Measurements from ENCODE around the gene GDPD5. TPM values are rescaled to one million over a fixed set of nuclear protein-coding genes. Genes with fewer than 3 reads are reported as not detected.
A peak's percentile ranks its signal among the peaks of the same experiment; 100 is the strongest.

The GDPD5 gene
- total and polyA plus RNA-seq, 10 of the 15 experiments (the other 5 are each of a cell fraction or from before 2014, with no cell fraction given) = 0.10 to 30.0 (median 6.7) TPM

- peaks cover 3% of the 10 kb centered on the region; the same call in 1 of the 2 replicates for H3K4me1 ChIP-seq (ENCODE audit: control insufficient read depth, insufficient read depth, low read length)
- H3K9ac ChIP-seq (ENCODE audit: control insufficient read depth, insufficient read depth, low read length) = no peak overlapping the region
- ChIA-PET CTCF (interaction anchor here (1.0 to 17.1 kb wide), 16 partner anchors 11 to 145 kb away, joined by 3 to 406 read pairs (median 12); partner anchors contain the start of gene GDPD5), SMC1A (ENCODE audit: uncharacterized antibody, unreplicated experiment) (interaction anchor here (1.0 to 8.3 kb wide), 12 partner anchors 35 to 145 kb away, joined by 3 to 89 read pairs (median 7); no protein-coding TSS in a partner anchor), RAD21 (ENCODE audit: unreplicated experiment) (interaction anchor here (1.3 to 9.8 kb wide), 5 partner anchors 41 to 145 kb away, joined by 4 to 118 read pairs (median 4); no protein-coding TSS in a partner anchor), POLR2A (interaction anchor here (0.7 kb wide), 1 partner anchor 13 kb away, joined by 3 read pairs; no protein-coding TSS in a partner anchor)
- in situ Hi-C loops (cut with MboI) = no loop called here
- DNase-seq (ENCODE audit: low read depth, low spot score) = no peak
- no peak overlapping the region for H3K4me3 ChIP-seq
- no peak overlapping the region for H2AFZ ChIP-seq (ENCODE audit: control insufficient read depth, low read depth, low read length)
- no peaks in the 10 kb centered on the region for H3K79me2 ChIP-seq (ENCODE audit: control insufficient read depth, insufficient read depth, low read length)
- no peak overlapping the region for H3K27ac ChIP-seq (ENCODE audit: control insufficient read depth, insufficient read depth)
- no peak overlapping the region for H3K4me2 ChIP-seq (ENCODE audit: control insufficient read depth, insufficient read depth)
- ATAC-seq = no peak
- TF ChIP-seq SP1 (IDR thresholded peaks at IDR 0.05; ENCODE audit: low read depth, low read length) (no peak), EZH2 (IDR thresholded peaks at IDR 0.05; ENCODE audit: borderline replicate concordance, control insufficient read depth, low read depth, low read length) (no peak), ZZZ3 (IDR thresholded peaks at IDR 0.05; ENCODE audit: control insufficient read depth, insufficient read length, low read depth) (no peak), NFYB (IDR thresholded peaks at IDR 0.05; ENCODE audit: insufficient read depth, low read depth, low read length) (no peak)
- WGBS (ENCODE audit: insufficient coverage, insufficient replicate concordance, low lambda C conversion rate, missing lambda C conversion rate) = 22% methylated on average over 3 of the region's 3 CpGs
- no peaks in the 10 kb centered on the region for H3K36me3 ChIP-seq (ENCODE audit: control insufficient read depth in 2 of 2, insufficient read depth in 2 of 2, low read length in 1 of 2)
- no TSS peak for BruUV-seq (replicated peaks)
- no peaks in the 10 kb centered on the region for H3K9me3 ChIP-seq (replicated peaks; ENCODE audit: control insufficient read depth, insufficient read depth, low read length)
- intact Hi-C loops (cut with micrococcal nuclease; ENCODE audit: unreplicated experiment) = no loop called here
- FAIRE-seq = no peak
- H3K27me3 ChIP-seq (replicated peaks in 1 of 2; ENCODE audit: control insufficient read depth in 2 of 2, insufficient read depth in 2 of 2, low read length in 1 of 2) = no peaks in the 10 kb centered on the region; a peak in 1 of 4 replicates
- H4K20me1 ChIP-seq (ENCODE audit: control insufficient read depth, insufficient read depth) = no peaks in the 10 kb centered on the region
These were observed 138.7 kb downstream of the GDPD5 start for GRCh38 chr11:75386942-75387630.

Small RNA genes lying within 50 kb of the gene (small RNA-seq; reads per million reads assigned to genes)
- gene SNORD15A = not detected
- 37.6 reads per million, percentile 98 among the genes with 10 or more reads in this experiment for gene SNORD15B

Other genes with a start within 250 kb of the GDPD5 start
- 1.0 and 1.5 TPM in 2 replicates for gene ARRB1, start 174.3 kb downstream of the GDPD5 start, total RNA-seq (2014; rRNA removed)
- 2.3 TPM in 2 replicates for gene ARRB1, start 174.3 kb downstream of the GDPD5 start, total RNA-seq (2014; rRNA removed; fragmentation: Illumina TruSeq; extraction: Trizol)
- gene ARRB1, start 174.3 kb downstream of the GDPD5 start, total RNA-seq (2021) = 2.9 and 3.0 TPM in 2 replicates
- gene ARRB1, start 174.3 kb downstream of the GDPD5 start, polyA plus RNA-seq (2011; rRNA removed) = 7.5 and 12.9 TPM in 2 replicates
- 1.1 and 1.8 TPM in 2 replicates for gene ARRB1, start 174.3 kb downstream of the GDPD5 start, polyA plus RNA-seq (2014; fragmentation: Illumina TruSeq; extraction: Trizol)
- gene ARRB1, start 174.3 kb downstream of the GDPD5 start, polyA plus RNA-seq (2014; fragmentation: Nextera tagmentation; extraction: Ambion mirVana) = under 1 TPM; 0.42 TPM
- 1.6 and 1.8 TPM in 2 replicates for gene ARRB1, start 174.3 kb downstream of the GDPD5 start, polyA plus RNA-seq (2014; rRNA removed)
- gene ARRB1, start 174.3 kb downstream of the GDPD5 start, polyA plus RNA-seq (2016; fragmentation: Nextera tagmentation; extraction: Ambion mirVana) = under 1 TPM; 0.39 to 0.42 TPM
- 3,162 and 3,203 TPM in 2 replicates for gene RPS3, start 126.4 kb downstream of the GDPD5 start, total RNA-seq (2014; rRNA removed)
- 4,299 and 4,364 TPM in 2 replicates for gene RPS3, start 126.4 kb downstream of the GDPD5 start, total RNA-seq (2014; rRNA removed; fragmentation: Illumina TruSeq; extraction: Trizol)
- gene RPS3, start 126.4 kb downstream of the GDPD5 start, total RNA-seq (2021) = 4,496 and 4,555 TPM in 2 replicates
- gene RPS3, start 126.4 kb downstream of the GDPD5 start, polyA plus RNA-seq (2011; rRNA removed) = 4,355 and 4,741 TPM in 2 replicates
- 5,039 and 6,875 TPM in 2 replicates for gene RPS3, start 126.4 kb downstream of the GDPD5 start, polyA plus RNA-seq (2014; fragmentation: Illumina TruSeq; extraction: Trizol)
- gene RPS3, start 126.4 kb downstream of the GDPD5 start, polyA plus RNA-seq (2014; fragmentation: Nextera tagmentation; extraction: Ambion mirVana) = 1,000 to 10,000 TPM; 7,007 to 9,556 TPM
- 4,204 and 4,437 TPM in 2 replicates for gene RPS3, start 126.4 kb downstream of the GDPD5 start, polyA plus RNA-seq (2014; rRNA removed)
- gene RPS3, start 126.4 kb downstream of the GDPD5 start, polyA plus RNA-seq (2016; fragmentation: Nextera tagmentation; extraction: Ambion mirVana) = 1,000 to 10,000 TPM; 2,127 to 2,136 TPM
- 0.34 and 0.49 TPM in 2 replicates for gene KLHL35, start 92.7 kb downstream of the GDPD5 start, total RNA-seq (2014; rRNA removed)
- gene KLHL35, start 92.7 kb downstream of the GDPD5 start, total RNA-seq (2014; rRNA removed; fragmentation: Illumina TruSeq; extraction: Trizol) = not detected in 2 replicates
- gene KLHL35, start 92.7 kb downstream of the GDPD5 start, total RNA-seq (2021) = 0.13 and 0.21 TPM in 2 replicates
- 0.15 TPM in 1 of 2 replicates, not detected in the other for gene KLHL35, start 92.7 kb downstream of the GDPD5 start, polyA plus RNA-seq (2011; rRNA removed)
- gene KLHL35, start 92.7 kb downstream of the GDPD5 start, polyA plus RNA-seq (2014; fragmentation: Illumina TruSeq; extraction: Trizol) = 0.09 TPM in 1 of 2 replicates, not detected in the other
- under 1 TPM; 0.04 to 0.06 TPM for gene KLHL35, start 92.7 kb downstream of the GDPD5 start, polyA plus RNA-seq (2014; fragmentation: Nextera tagmentation; extraction: Ambion mirVana)
- 0.15 and 0.28 TPM in 2 replicates for gene KLHL35, start 92.7 kb downstream of the GDPD5 start, polyA plus RNA-seq (2014; rRNA removed)
- gene KLHL35, start 92.7 kb downstream of the GDPD5 start, polyA plus RNA-seq (2016; fragmentation: Nextera tagmentation; extraction: Ambion mirVana) = under 1 TPM; 0.09 to 0.33 TPM
- 11.5 and 13.6 TPM in 2 replicates for gene SERPINH1, start 36.3 kb upstream of the GDPD5 start, total RNA-seq (2014; rRNA removed)
- 8.0 and 9.5 TPM in 2 replicates for gene SERPINH1, start 36.3 kb upstream of the GDPD5 start, total RNA-seq (2014; rRNA removed; fragmentation: Illumina TruSeq; extraction: Trizol)
- 17.9 and 18.8 TPM in 2 replicates for gene SERPINH1, start 36.3 kb upstream of the GDPD5 start, total RNA-seq (2021)
- 8.1 and 19.8 TPM in 2 replicates for gene SERPINH1, start 36.3 kb upstream of the GDPD5 start, polyA plus RNA-seq (2011; rRNA removed)
- gene SERPINH1, start 36.3 kb upstream of the GDPD5 start, polyA plus RNA-seq (2014; fragmentation: Illumina TruSeq; extraction: Trizol) = 9.3 and 11.7 TPM in 2 replicates
- 1 to 10 TPM in 1 of 2 experiments, under 1 TPM in 1; 0.34 to 1.4 TPM for gene SERPINH1, start 36.3 kb upstream of the GDPD5 start, polyA plus RNA-seq (2014; fragmentation: Nextera tagmentation; extraction: Ambion mirVana)
- 15.2 and 17.2 TPM in 2 replicates for gene SERPINH1, start 36.3 kb upstream of the GDPD5 start, polyA plus RNA-seq (2014; rRNA removed)
- gene SERPINH1, start 36.3 kb upstream of the GDPD5 start, polyA plus RNA-seq (2016; fragmentation: Nextera tagmentation; extraction: Ambion mirVana) = 10 to 100 TPM; 13.8 to 18.8 TPM
- 0.06 and 0.33 TPM in 2 replicates for gene MAP6, start 143.1 kb upstream of the GDPD5 start, total RNA-seq (2014; rRNA removed)
- 0.09 TPM in 2 replicates for gene MAP6, start 143.1 kb upstream of the GDPD5 start, total RNA-seq (2014; rRNA removed; fragmentation: Illumina TruSeq; extraction: Trizol)
- 0.21 TPM in 1 of 2 replicates, not detected in the other for gene MAP6, start 143.1 kb upstream of the GDPD5 start, total RNA-seq (2021)
- gene MAP6, start 143.1 kb upstream of the GDPD5 start, polyA plus RNA-seq (2011; rRNA removed) = not detected in 2 replicates
- 0.19 and 0.32 TPM in 2 replicates for gene MAP6, start 143.1 kb upstream of the GDPD5 start, polyA plus RNA-seq (2014; fragmentation: Illumina TruSeq; extraction: Trizol)
- under 1 TPM in 1 of 2 experiments, not detected in 1; 0.11 TPM for gene MAP6, start 143.1 kb upstream of the GDPD5 start, polyA plus RNA-seq (2014; fragmentation: Nextera tagmentation; extraction: Ambion mirVana)
- 0.05 and 0.14 TPM in 2 replicates for gene MAP6, start 143.1 kb upstream of the GDPD5 start, polyA plus RNA-seq (2014; rRNA removed)
- gene MAP6, start 143.1 kb upstream of the GDPD5 start, polyA plus RNA-seq (2016; fragmentation: Nextera tagmentation; extraction: Ambion mirVana) = not detected
- gene MOGAT2, start 191.9 kb upstream of the GDPD5 start, total RNA-seq (2014; rRNA removed) = 0.05 and 0.28 TPM in 2 replicates
- 0.18 and 0.23 TPM in 2 replicates for gene MOGAT2, start 191.9 kb upstream of the GDPD5 start, total RNA-seq (2014; rRNA removed; fragmentation: Illumina TruSeq; extraction: Trizol)
- gene MOGAT2, start 191.9 kb upstream of the GDPD5 start, total RNA-seq (2021) = 0.44 and 0.45 TPM in 2 replicates
- gene MOGAT2, start 191.9 kb upstream of the GDPD5 start, polyA plus RNA-seq (2011; rRNA removed) = 0.24 and 0.45 TPM in 2 replicates
- 0.31 and 0.32 TPM in 2 replicates for gene MOGAT2, start 191.9 kb upstream of the GDPD5 start, polyA plus RNA-seq (2014; fragmentation: Illumina TruSeq; extraction: Trizol)
- gene MOGAT2, start 191.9 kb upstream of the GDPD5 start, polyA plus RNA-seq (2014; fragmentation: Nextera tagmentation; extraction: Ambion mirVana) = under 1 TPM; 0.16 to 0.21 TPM
- 0.18 and 0.22 TPM in 2 replicates for gene MOGAT2, start 191.9 kb upstream of the GDPD5 start, polyA plus RNA-seq (2014; rRNA removed)
- gene MOGAT2, start 191.9 kb upstream of the GDPD5 start, polyA plus RNA-seq (2016; fragmentation: Nextera tagmentation; extraction: Ambion mirVana) = under 1 TPM in 1 of 2 experiments, not detected in 1; 0.15 TPM
- gene DGAT2, start 242.8 kb upstream of the GDPD5 start, total RNA-seq (2014; rRNA removed) = 16.7 and 20.5 TPM in 2 replicates
- 12.5 and 13.0 TPM in 2 replicates for gene DGAT2, start 242.8 kb upstream of the GDPD5 start, total RNA-seq (2014; rRNA removed; fragmentation: Illumina TruSeq; extraction: Trizol)
- gene DGAT2, start 242.8 kb upstream of the GDPD5 start, total RNA-seq (2021) = 19.5 and 21.0 TPM in 2 replicates
- 15.2 and 25.9 TPM in 2 replicates for gene DGAT2, start 242.8 kb upstream of the GDPD5 start, polyA plus RNA-seq (2011; rRNA removed)
- gene DGAT2, start 242.8 kb upstream of the GDPD5 start, polyA plus RNA-seq (2014; fragmentation: Illumina TruSeq; extraction: Trizol) = 17.0 and 23.0 TPM in 2 replicates
- gene DGAT2, start 242.8 kb upstream of the GDPD5 start, polyA plus RNA-seq (2014; fragmentation: Nextera tagmentation; extraction: Ambion mirVana) = 1 to 10 TPM; 5.1 to 5.5 TPM
- gene DGAT2, start 242.8 kb upstream of the GDPD5 start, polyA plus RNA-seq (2014; rRNA removed) = 20.2 and 20.5 TPM in 2 replicates
- 10 to 100 TPM; 17.2 to 17.9 TPM for gene DGAT2, start 242.8 kb upstream of the GDPD5 start, polyA plus RNA-seq (2016; fragmentation: Nextera tagmentation; extraction: Ambion mirVana)